ENCODE results near the gene FOXE3.
"Not testable (repeated sequence)": the region's sequence is repeated elsewhere in the genome, so short reads cannot be mapped to it uniquely, and the experiment has no call there.

FOXE3 gene

DNA sequence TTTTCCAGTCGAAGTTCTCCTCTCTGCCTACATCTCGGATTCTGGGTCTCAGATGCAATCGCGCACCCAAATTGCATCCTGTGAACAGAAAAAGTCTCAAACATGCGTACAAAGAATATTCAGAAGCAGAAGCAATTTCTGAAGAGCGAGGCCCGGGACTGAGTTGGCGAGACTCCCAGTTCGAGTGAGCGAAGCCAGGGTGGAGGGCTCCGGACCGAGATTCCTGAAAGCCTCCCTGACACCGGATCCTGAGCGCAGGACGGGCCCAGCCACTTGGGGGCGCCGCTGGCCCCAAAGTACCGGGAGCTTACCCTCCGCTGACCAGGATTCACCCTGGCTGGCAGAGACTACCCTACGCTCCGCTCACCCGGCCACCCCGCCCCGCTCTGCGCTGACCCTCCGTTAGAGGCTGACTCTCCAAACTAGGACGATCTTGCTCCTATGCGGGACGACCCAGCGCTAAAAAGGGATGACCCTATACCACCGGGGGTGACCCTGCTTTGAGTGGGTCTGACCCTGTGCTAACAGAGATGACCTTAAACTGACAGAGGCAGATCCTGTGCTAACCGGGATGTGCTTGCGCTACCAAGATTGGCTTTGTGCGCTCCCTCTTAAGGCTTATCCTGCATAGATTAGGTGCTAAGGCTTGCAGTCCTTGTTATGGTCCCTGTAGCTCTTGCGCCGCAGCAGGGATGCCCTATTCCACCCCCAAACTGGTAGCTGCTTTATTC, 33.9 kb downstream of the FOXE3 start:
- DNase-seq (ENCODE audit: low read depth in 2 of 2), result no peak

DNA sequence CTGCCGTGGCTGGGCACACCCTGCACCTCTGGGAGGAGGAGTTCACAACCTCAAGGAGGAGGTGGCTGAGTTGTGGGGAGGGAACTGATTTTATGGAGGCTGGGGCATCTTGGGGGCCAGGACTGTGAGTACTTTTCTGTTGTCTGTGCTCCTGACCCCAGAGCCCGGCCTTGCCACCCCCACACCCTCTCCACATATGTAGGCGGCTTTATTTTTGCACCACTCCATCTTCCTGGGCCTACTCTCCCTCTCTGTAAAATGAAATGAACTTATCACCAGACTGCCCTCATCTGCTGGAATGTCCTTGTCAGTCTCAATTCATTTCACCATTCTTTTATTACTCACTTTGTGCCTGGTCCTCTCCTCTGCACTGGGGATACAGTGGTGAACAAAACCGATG, 34.5 kb downstream of the FOXE3 start:
- DNase-seq (ENCODE audit: low read depth in 2 of 2), result no peak

DNA sequence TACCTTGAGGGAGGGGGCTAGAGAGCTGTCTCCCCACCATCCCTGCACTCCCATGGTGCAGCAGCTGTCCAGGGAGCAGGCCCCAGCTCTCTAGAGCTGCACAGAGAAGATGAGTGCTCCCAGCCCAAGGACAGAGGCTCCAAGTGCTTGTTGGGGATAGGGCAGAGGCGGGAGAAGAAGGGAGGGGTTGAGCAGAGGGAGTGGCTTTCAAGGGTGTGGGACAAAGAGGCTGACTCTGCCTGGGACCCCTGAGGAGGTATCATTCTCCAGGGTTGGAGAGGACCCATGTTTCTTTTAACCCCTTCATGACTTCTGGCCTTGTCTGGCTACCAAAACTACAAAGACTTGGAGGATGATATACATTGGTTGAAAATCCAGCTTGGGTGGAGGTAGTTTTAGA, 36.3 kb downstream of the FOXE3 start:
- DNase-seq (ENCODE audit: low read depth in 2 of 2), result no peak

DNA sequence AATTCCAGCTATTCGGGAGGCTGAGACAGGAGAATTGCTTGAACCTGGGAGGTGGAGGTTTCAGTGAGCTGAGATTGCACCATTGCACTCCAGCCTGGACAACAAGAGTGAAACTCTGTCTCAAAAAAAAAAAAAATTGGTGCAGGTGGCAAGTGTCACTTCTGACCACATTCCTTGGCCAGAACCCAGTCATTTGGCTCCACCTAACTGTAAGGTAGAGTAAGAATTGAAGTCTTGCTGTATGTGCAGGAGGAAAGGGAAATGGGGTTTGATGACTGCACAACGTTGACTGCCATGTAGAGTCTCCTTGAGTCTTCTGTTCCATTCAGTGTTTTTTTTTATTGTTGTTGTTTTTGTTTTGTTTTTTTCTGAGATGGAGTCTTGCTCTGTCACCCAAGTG, 37.8 kb downstream of the FOXE3 start:
- not testable (repeated sequence) for DNase-seq (ENCODE audit: low read depth in 2 of 2)

DNA sequence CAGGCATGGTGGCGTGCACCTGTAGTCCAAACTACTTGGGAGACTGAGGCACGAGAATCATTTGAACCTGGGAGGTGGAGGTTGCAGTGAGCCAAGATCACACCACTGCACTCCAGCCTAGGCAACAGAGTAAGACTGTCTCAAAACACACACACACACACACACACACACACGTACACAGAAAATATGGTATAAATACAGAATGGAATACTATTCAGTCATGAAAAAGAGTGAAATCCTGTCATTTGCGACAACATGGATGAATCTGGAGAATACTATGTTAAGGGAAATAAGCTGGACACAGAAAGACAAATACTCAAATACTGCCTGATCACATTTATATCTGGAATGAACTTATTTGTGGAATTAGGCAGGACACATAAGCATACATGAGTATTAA, 40.2 kb downstream of the FOXE3 start:
- no peak for DNase-seq (ENCODE audit: low read depth in 2 of 2)

DNA sequence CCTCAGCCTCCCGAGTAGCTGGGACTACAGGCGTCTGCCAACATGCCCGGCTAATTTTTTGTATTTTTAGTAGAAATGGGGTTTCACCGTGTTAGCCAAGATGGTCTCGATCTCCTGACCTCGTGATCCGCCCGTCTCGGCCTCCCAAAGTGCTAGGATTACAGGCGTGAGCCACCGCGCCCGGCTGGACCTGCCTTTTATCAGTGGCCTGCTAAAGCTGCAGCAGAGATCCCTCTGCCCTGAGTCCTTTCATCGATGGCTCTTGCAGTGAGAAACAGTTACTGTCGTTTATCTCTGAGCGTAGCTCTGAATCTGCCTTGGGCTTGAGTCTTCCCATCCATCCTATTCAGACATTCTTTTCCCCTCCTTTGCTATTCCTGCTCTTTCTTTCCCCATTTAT, 41.5 kb downstream of the FOXE3 start:
- not testable (repeated sequence) for DNase-seq (ENCODE audit: low read depth in 2 of 2)

DNA sequence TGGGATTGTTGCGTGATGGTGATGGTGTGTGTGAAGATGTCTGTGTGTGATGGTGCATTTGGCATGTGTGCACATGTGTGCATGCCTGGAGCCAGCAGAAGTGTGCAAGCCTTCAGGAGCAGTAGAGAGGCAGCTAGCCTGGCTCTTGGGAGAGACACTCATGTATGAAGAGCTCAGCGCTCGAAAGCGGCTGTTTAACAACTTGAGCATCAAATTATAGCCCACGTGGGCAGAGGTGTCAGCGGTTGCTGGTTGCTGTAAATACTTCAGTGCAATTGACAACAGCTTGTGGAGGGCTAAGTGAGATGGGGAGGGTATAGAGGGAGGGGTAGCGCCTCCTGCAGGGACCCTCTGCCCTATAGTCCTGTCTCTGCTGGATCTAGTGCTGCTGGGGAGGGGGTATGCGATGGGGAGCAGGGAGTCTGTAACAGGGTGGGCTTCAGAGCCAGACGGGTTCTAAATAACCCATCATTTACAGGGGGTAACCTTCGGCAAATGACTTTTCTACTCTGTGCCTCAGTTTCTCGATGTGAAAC, 43.2 kb downstream of the FOXE3 start:
- DNase-seq (ENCODE audit: low read depth in 2 of 2), result no peak

DNA sequence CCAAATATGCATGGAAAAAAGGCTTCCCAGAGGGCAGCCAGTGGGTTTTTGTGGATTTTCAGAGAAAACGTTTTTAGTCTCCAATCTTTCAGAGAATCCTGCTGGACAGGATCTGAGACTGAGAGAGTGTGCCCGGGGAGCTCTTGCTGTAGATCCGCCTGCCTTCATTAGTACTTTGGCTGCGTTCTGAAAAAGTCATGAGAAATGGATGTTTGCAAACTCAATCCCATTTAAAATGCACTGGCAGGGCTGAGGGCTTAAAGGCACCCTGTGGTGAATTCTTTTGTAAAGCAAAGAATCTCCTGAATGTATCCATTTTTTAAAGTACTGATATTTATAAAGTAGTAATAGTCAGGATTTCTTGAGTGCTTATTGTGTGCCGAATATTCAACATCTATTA, 44.0 kb downstream of the FOXE3 start:
- DNase-seq (ENCODE audit: low read depth in 2 of 2), result no peak

DNA sequence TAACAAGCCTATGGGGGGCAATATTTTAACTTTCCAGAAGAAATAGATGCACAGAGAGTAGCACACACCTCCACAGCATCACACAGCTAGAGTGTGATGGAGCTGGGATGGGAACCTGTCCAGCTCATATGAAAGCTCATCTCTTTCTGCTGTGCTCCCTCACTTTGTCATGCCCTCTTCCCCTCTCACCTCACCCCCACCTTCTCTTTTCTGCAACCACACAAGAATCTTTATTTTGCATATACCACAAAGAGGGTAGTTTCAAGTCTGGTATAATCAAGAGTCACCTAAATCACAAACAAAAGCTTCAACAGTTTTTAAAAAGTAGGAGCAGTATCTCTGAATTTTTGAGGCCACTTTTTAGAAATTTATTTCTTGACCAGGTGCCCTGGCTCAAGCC, 44.4 kb downstream of the FOXE3 start:
- DNase-seq (ENCODE audit: low read depth in 2 of 2), result no peak

DNA sequence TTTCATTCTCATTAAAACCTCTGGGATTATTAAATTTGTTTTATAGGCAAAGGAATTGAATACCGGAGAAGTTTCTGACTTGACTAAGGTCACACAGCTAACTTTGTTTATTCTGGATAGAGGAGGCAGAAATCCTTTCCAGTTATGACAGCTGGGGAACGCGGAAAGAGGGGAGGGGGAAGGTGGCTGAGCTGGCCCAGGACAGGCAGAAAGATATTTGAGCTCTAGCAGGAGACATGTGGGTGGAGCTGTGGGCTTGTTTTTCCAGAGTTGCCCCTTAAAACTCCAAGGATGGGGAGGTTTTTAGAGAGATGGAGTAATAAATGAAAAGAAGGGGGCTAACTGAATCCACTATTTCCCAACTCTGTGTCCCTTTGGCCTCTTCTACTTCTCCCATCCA, 49.5 kb downstream of the FOXE3 start:
- no peak for DNase-seq (ENCODE audit: low read depth in 2 of 2)
